ENCODE data around the gene SH3D21.

Gene SH3D21

GRCh38 chr1:36306210-36306901, at the start of gene SH3D21:
SH3D21 (plus strand) TSS chr1:36306368; CDS start chr1:36306421, 53 bp downstream.
- no peak for DNase-seq

GRCh38 chr1:36256558-36257374, 49.4 kb upstream of the SH3D21 start:
- DNase-seq: no peak

- no peak for DNase-seq
Measured at GRCh38 chr1:36257375-36257767, 48.8 kb upstream of the SH3D21 start.

GRCh38 chr1:36258960-36259344, 47.2 kb upstream of the SH3D21 start:
- no peak for DNase-seq

- no peak for DNase-seq
Measured at GRCh38 chr1:36268981-36269380, 37.2 kb upstream of the SH3D21 start.

GRCh38 chr1:36269408-36269838, 36.7 kb upstream of the SH3D21 start:
- DNase-seq: no peak

- DNase-seq: no peak
Measured at GRCh38 chr1:36273024-36273423, 33.1 kb upstream of the SH3D21 start.

- no peak for DNase-seq
Measured at GRCh38 chr1:36274201-36274600, 32.0 kb upstream of the SH3D21 start.

- no peak for DNase-seq
Measured at GRCh38 chr1:36276688-36277087, 29.5 kb upstream of the SH3D21 start.

- no peak for DNase-seq
Measured at GRCh38 chr1:36279110-36279788, 26.9 kb upstream of the SH3D21 start.

- no peak for DNase-seq
Measured at GRCh38 chr1:36279789-36280296, 26.3 kb upstream of the SH3D21 start.

- no peak for DNase-seq
Measured at GRCh38 chr1:36284061-36284460, 22.1 kb upstream of the SH3D21 start.

GRCh38 chr1:36284517-36284916, 21.7 kb upstream of the SH3D21 start:
- DNase-seq: no peak

- DNase-seq: peak; percentile 37
Measured at GRCh38 chr1:36285443-36286101, 20.6 kb upstream of the SH3D21 start.

- DNase-seq: no peak
Measured at GRCh38 chr1:36286802-36287201, 19.4 kb upstream of the SH3D21 start.

GRCh38 chr1:36287595-36287994, 18.6 kb upstream of the SH3D21 start:
- no peak for DNase-seq

- no peak for DNase-seq
Measured at GRCh38 chr1:36295390-36295789, 10.8 kb upstream of the SH3D21 start.

GRCh38 chr1:36297062-36297461, 9.1 kb upstream of the SH3D21 start:
- DNase-seq: no peak

GRCh38 chr1:36298640-36299039, 7.5 kb upstream of the SH3D21 start:
- no peak for DNase-seq

GRCh38 chr1:36300526-36300925, 5.6 kb upstream of the SH3D21 start:
- no peak for DNase-seq

- DNase-seq: no peak
Measured at GRCh38 chr1:36301220-36301619, 4.9 kb upstream of the SH3D21 start.

GRCh38 chr1:36303244-36303643, 2.9 kb upstream of the SH3D21 start:
- no peak for DNase-seq
